GM12892 (cell line): ENCODE data around the gene DZANK1.

Experiments used
- POLR2A ChIP-seq: IDR thresholded peaks from 2 replicates; pipeline ENCODE4 v1.6.1; 2011; ENCODE audit warnings: low read depth, low read length, control low read depth
- POLR2AphosphoS5 ChIP-seq: IDR thresholded peaks from 2 replicates; pipeline ENCODE4 v1.6.1; 2011; ENCODE audit warnings: low read depth, low read length, control low read depth
- TAF1 ChIP-seq: IDR thresholded peaks from 2 replicates; pipeline ENCODE4 v1.6.1; 2011; ENCODE audit warnings: low read depth, mild to moderate bottlenecking, control low read depth, low read length, borderline replicate concordance

GRCh38 chr20:18436847-18437246, 30.0 kb downstream of the DZANK1 start:
- no peak for TF ChIP-seq POLR2A
- TF ChIP-seq POLR2AphosphoS5, result no peak
- TF ChIP-seq TAF1, result no peak
